ENCODE data around the gene MBD3L5. TPM values are rescaled to one million over a fixed set of nuclear protein-coding genes. Genes with fewer than 3 reads are reported as not detected.
A peak's percentile ranks its signal among the peaks of the same experiment; 100 is the strongest.
"Not testable (repeated sequence)": the region's sequence is repeated elsewhere in the genome, so short reads cannot be mapped to it uniquely, and the experiment has no call there.

MBD3L5 gene
- total RNA-seq, 2 experiments from 2014 or later: not detected

- Mint-ChIP-seq H3K4me3 (no peak overlapping the region), H3K27ac (no peak overlapping the region), H3K36me3 (no peaks in the 10 kb centered on the region), H3K9me3 (no peaks in the 10 kb centered on the region), H3K27me3 (no peaks in the 10 kb centered on the region), H3K4me1 (ENCODE audit: low read depth) (peaks cover 45% of the 10 kb centered on the region)
- ChIA-PET CTCF (no interaction called here), POLR2A (no interaction called here)
- DNase-seq: no peak
- intact Hi-C loops (cut with micrococcal nuclease): loop anchor here (10.0 kb wide), 1 partner anchor 63 kb away; no protein-coding TSS in a partner anchor
Measured at GRCh38 chr19:7007859-7008258, 22.5 kb upstream of the MBD3L5 start.

- intact Hi-C loops (cut with micrococcal nuclease): loop anchor here (10.0 kb wide), 3 partner anchors 126 to 334 kb away; partner anchors contain the start of genes ADGRE1 and ARHGEF18
- peak overlapping the region; percentile 4 for H3K4me3 Mint-ChIP-seq
- POLR2A ChIA-PET: no interaction called here
Measured at GRCh38 chr19:7010722-7011593, 19.4 kb upstream of the MBD3L5 start.

GRCh38 chr19:7013678-7014077 is 16.7 kb upstream of the MBD3L5 start:
- peak overlapping the region; percentile 71 for H3K27ac Mint-ChIP-seq
- DNase-seq: peak; percentile 37
- H3K4me1 Mint-ChIP-seq (ENCODE audit: low read depth): peaks cover 41% of the 10 kb centered on the region
- intact Hi-C loops (cut with micrococcal nuclease): loop anchor here (10.0 kb wide), 3 partner anchors 129 to 331 kb away; partner anchors contain the start of genes ADGRE1 and ARHGEF18
- no peak overlapping the region for H3K4me3 Mint-ChIP-seq
- H3K9me3 Mint-ChIP-seq: no peaks in the 10 kb centered on the region
- ChIA-PET CTCF (interaction anchor here (0.9 kb wide), 1 partner anchor 9 kb away, joined by 3 read pairs; no protein-coding TSS in a partner anchor), POLR2A (no interaction called here)
- H3K27me3 Mint-ChIP-seq: no peaks in the 10 kb centered on the region
- no peaks in the 10 kb centered on the region for H3K36me3 Mint-ChIP-seq

More at GRCh38 chr19:7010722-7011593, 19.4 kb upstream of the MBD3L5 start:
- H3K36me3 Mint-ChIP-seq: no peaks in the 10 kb centered on the region
- H3K27ac Mint-ChIP-seq: peak overlapping the region; percentile 90
- H3K27me3 Mint-ChIP-seq: no peaks in the 10 kb centered on the region
- CTCF ChIA-PET: no interaction called here
- no peaks in the 10 kb centered on the region for H3K9me3 Mint-ChIP-seq
- peaks cover 57% of the 10 kb centered on the region for H3K4me1 Mint-ChIP-seq (ENCODE audit: low read depth)
- DNase-seq: peak; percentile 65

- intact Hi-C loops (cut with micrococcal nuclease): loop anchor here (10.0 kb wide), 3 partner anchors 134 to 326 kb away; partner anchors contain the start of genes ADGRE1 and ARHGEF18
- POLR2A ChIA-PET: no interaction called here
- CTCF ChIA-PET: no interaction called here
- Mint-ChIP-seq H3K27me3 (no peaks in the 10 kb centered on the region), H3K4me3 (no peak overlapping the region), H3K27ac (no peak overlapping the region), H3K36me3 (no peaks in the 10 kb centered on the region), H3K4me1 (ENCODE audit: low read depth) (peaks cover 4% of the 10 kb centered on the region), H3K9me3 (no peaks in the 10 kb centered on the region)
- DNase-seq: no peak
Measured at GRCh38 chr19:7018828-7019227, 11.6 kb upstream of the MBD3L5 start.

GRCh38 chr19:7021331-7021730 is 9.0 kb upstream of the MBD3L5 start, which contains the start of gene MBD3L2B:
MBD3L2B (minus strand) TSS chr19:7021431; CDS start chr19:7021397, 34 bp downstream.
- H3K27me3 Mint-ChIP-seq; H3K27ac Mint-ChIP-seq; H3K9me3 Mint-ChIP-seq; intact Hi-C loops (cut with micrococcal nuclease); DNase-seq; H3K4me3 Mint-ChIP-seq; H3K36me3 Mint-ChIP-seq; H3K4me1 Mint-ChIP-seq (ENCODE audit: low read depth); POLR2A ChIA-PET; CTCF ChIA-PET: not testable (repeated sequence)

- H3K36me3 Mint-ChIP-seq; CTCF ChIA-PET; H3K4me1 Mint-ChIP-seq (ENCODE audit: low read depth); H3K27ac Mint-ChIP-seq; H3K4me3 Mint-ChIP-seq; H3K27me3 Mint-ChIP-seq; DNase-seq; intact Hi-C loops (cut with micrococcal nuclease); H3K9me3 Mint-ChIP-seq; POLR2A ChIA-PET: not testable (repeated sequence)
Measured at GRCh38 chr19:7028790-7029189, 1.6 kb upstream of the MBD3L5 start.

GRCh38 chr19:7040079-7040478 is 9.7 kb downstream of the MBD3L5 start, which contains the start of gene MBD3L4:
MBD3L4 (minus strand) TSS chr19:7040179; CDS start chr19:7040144, 35 bp downstream.
- H3K27ac Mint-ChIP-seq; H3K36me3 Mint-ChIP-seq; DNase-seq; H3K4me3 Mint-ChIP-seq; H3K9me3 Mint-ChIP-seq; CTCF ChIA-PET; POLR2A ChIA-PET; H3K4me1 Mint-ChIP-seq (ENCODE audit: low read depth); H3K27me3 Mint-ChIP-seq; intact Hi-C loops (cut with micrococcal nuclease): not testable (repeated sequence)

GRCh38 chr19:7041563-7041962 is 11.2 kb downstream of the MBD3L5 start:
- DNase-seq; H3K4me3 Mint-ChIP-seq; H3K27ac Mint-ChIP-seq; H3K9me3 Mint-ChIP-seq; POLR2A ChIA-PET; H3K36me3 Mint-ChIP-seq; H3K4me1 Mint-ChIP-seq (ENCODE audit: low read depth); CTCF ChIA-PET; H3K27me3 Mint-ChIP-seq; intact Hi-C loops (cut with micrococcal nuclease): not testable (repeated sequence)

- POLR2A ChIA-PET; H3K4me3 Mint-ChIP-seq; H3K4me1 Mint-ChIP-seq (ENCODE audit: low read depth); CTCF ChIA-PET; intact Hi-C loops (cut with micrococcal nuclease); H3K27ac Mint-ChIP-seq; H3K27me3 Mint-ChIP-seq; H3K9me3 Mint-ChIP-seq; H3K36me3 Mint-ChIP-seq; DNase-seq: not testable (repeated sequence)
Measured at GRCh38 chr19:7049021-7049420, 18.6 kb downstream of the MBD3L5 start, which contains the start of gene MBD3L2. MBD3L2 (plus strand) TSS chr19:7049321; CDS start chr19:7049374, 53 bp downstream.

- intact Hi-C loops (cut with micrococcal nuclease); H3K27me3 Mint-ChIP-seq; DNase-seq; H3K9me3 Mint-ChIP-seq; CTCF ChIA-PET; POLR2A ChIA-PET; H3K36me3 Mint-ChIP-seq; H3K27ac Mint-ChIP-seq; H3K4me1 Mint-ChIP-seq (ENCODE audit: low read depth); H3K4me3 Mint-ChIP-seq: not testable (repeated sequence)
Measured at GRCh38 chr19:7051421-7051820, 21.0 kb downstream of the MBD3L5 start.

GRCh38 chr19:7052896-7053295 is 22.5 kb downstream of the MBD3L5 start:
- H3K4me3 Mint-ChIP-seq, POLR2A ChIA-PET: not testable (repeated sequence)

GRCh38 chr19:7054635-7055368 is 24.4 kb downstream of the MBD3L5 start:
- H3K4me3 Mint-ChIP-seq; H3K27me3 Mint-ChIP-seq; intact Hi-C loops (cut with micrococcal nuclease); DNase-seq; H3K9me3 Mint-ChIP-seq; H3K27ac Mint-ChIP-seq; H3K36me3 Mint-ChIP-seq; CTCF ChIA-PET; H3K4me1 Mint-ChIP-seq (ENCODE audit: low read depth); POLR2A ChIA-PET: not testable (repeated sequence)

More at GRCh38 chr19:7052896-7053295, 22.5 kb downstream of the MBD3L5 start:
- CTCF ChIA-PET; H3K27ac Mint-ChIP-seq; DNase-seq; H3K27me3 Mint-ChIP-seq; intact Hi-C loops (cut with micrococcal nuclease); H3K36me3 Mint-ChIP-seq; H3K4me1 Mint-ChIP-seq (ENCODE audit: low read depth); H3K9me3 Mint-ChIP-seq: not testable (repeated sequence)

Measured in activated CD4-positive, alpha-beta memory T cell treated with anti-CD3 and anti-CD28 coated beads for 36 hours (primary cell).